AG08396 (cell line): ENCODE measurements around the gene POLDIP3.
A peak's percentile ranks its signal among the peaks of the same experiment; 100 is the strongest.
"Not testable (repeated sequence)": the region's sequence is repeated elsewhere in the genome, so short reads cannot be mapped to it uniquely, and the experiment has no call there.

Source experiments
- DNase-seq: peaks from one replicate; pipeline ENCODE4 v3.0.0; 2012; ENCODE audit warnings: low spot score, mixed read lengths

Gene POLDIP3

DNA sequence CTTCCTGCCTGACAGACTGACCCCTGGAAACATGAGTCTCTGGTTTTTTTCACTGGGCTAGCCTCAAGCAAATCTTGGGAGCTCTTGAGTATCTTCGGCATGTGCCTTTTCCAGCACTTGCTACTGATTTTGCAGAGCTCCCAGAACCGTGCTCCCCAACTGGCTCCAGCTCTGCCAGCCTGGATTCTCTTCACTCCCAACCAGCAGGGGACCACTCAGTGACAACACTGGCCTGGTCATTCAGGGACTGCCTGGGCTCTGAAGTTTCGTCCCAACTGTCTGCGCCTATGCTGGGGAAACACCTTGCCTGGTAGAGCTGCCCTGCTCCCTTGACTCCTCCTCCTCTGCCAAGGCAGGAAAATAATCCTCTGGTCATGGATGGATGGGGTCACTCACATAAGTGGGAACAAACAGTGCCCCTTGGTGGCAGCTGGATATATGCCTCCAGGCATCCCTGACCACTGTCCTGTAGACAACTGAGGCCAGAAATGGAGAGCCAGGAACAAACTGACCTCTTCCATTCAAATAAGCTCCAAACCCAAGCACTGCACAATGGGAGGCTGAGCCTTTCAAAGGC is 30.2 kb downstream of the POLDIP3 start:
- DNase-seq = no peak

- DNase-seq = no peak
Observed at GRCh38 chr22:42582987-42583386, 31.7 kb downstream of the POLDIP3 start.

DNA sequence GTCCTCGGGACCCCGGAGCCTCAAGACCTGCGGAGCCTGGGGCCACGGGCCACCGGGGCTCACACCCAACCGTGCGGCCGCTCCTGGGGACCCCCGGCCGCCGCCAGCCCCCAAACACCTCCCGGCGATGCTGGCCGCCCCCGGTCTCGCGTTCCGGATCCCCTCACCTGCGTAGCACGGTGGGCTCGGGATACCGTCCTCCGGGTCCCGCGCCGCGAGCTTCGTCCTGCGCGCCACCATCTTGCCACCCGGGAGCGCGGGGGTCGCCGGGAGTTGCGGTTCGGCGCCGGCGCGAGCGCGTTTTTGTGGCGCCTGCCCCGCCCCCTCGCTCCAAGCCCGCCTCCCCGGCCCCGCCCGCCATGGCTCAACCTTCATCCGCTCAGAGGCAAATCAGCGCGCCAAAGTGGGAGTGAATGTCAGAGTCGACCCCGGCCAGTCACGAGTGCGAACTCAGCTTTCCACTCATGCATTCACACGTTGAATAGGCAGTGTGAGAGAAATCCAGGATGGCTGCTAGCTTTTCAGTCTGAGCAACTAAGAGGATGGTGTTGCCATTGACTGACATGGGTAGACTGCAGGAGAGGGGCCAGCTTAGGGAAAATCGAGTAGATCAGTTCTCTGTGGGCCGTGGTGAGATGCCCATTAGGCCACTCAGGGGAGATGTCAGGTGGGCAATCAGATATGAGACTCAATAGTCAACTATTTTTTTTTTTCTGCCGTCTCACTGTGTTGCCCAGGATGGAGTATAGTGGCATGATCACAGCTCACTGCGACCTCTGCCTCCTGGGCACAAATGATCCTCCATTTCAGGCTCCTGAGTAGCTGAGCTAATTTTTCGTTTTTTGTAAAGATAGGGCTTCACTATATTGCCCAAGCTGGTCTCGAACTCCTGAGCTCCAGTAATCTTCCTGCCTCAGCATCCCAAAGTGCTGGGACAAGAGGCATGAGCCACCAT is 32.6 kb downstream of the POLDIP3 start:
- peak; percentile 91 for DNase-seq

DNA sequence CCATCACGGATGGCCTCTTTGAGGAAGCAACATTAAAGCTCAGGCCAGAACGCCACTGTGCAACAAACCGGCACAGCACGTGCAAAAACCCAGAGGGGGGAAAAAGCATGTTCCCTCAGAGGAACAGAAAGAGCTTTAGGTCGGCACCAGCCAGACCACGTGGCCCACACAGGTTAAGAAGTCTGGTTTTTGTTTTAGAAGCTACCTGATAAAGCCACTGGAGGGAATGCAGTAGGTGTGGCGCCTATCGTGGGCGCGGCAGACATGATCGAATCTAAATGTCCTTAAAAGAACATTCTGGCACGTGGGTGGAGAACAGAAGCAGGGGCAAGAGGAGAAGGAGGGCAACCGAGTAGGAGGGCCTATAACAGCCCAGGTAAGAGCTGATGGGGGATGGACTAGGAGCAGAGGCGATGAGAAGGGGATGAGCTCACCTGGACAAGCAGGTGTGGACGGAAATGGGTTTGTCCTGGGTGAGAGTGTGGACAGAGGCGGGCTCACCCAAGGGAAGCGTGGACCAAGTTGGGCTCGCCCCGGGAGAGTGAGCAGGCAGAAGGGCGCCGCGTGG is 33.4 kb downstream of the POLDIP3 start:
- DNase-seq = not testable (repeated sequence)

- not testable (repeated sequence) for DNase-seq
Observed at GRCh38 chr22:42580040-42580439, 34.6 kb downstream of the POLDIP3 start.

DNA sequence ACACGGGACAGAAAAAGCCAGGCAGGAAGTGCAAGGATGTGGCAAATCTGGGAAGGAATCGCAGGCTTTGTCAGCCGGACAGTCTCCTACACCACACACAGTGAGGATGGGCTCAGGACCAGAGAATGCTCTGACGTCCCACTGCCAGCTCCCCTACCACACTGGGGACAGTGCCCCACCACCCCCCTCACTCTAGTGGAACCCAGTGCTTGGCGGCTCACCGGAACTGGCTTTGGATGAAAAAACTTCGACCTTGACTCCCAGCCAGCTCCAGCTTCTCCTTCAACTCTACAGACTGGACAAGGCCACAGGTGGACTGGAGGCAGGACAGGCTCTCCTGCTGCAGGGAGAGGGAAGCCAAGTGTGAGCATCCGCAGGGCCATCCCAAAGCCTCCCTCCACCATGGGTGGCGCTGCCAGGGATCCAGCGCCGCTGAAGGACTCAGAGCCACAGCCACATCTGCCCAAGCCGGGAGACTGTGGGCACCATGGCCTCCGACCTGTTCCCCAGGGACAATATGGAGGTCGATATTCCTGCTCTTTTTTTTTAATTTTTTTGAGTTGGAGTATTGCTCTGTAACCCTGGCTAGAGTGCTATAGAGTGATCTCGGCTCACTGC is 37.0 kb downstream of the POLDIP3 start:
- no peak for DNase-seq

DNA sequence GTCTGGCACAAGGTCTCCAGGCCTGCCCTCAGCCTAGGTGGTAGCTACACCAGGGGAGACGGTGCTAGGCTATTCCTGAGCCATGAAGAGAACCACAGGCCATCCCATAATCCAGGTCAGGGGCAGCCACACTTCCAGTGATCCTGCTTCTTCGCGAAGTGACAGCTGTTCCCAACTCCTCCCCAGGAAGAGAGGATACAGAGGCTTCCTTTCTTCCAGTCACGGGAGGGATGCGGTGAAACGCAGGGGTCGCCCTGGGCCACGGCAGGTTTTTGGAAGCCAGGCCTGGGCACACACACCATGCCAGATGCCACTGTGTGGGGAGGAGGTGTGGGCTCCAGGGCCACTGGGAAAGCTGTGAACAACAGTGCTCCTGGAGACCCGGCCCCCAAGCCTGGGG is 37.5 kb downstream of the POLDIP3 start:
- not testable (repeated sequence) for DNase-seq

- not testable (repeated sequence) for DNase-seq
Observed at GRCh38 chr22:42575996-42576574, 38.6 kb downstream of the POLDIP3 start.

DNA sequence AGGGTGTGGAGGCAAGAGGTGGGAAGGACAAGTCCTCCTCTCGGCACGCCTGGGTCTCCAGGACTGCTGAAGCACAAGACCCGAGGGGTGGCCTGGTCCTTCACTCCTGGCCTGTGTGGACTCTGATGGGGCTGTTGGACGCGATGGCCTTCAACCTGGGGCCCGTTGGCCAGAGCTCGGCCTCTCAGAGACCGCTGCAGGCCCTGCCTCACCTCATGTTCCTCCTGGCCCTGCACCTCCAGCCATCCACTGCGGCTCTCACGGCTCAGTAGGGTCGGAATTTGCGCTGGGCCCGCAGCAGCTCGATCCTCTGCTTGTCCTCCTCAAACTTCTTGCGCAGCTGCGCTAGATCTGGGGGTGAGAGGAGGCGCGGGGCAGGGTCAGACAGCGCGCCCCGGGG is 40.2 kb downstream of the POLDIP3 start:
- DNase-seq = not testable (repeated sequence)

DNA sequence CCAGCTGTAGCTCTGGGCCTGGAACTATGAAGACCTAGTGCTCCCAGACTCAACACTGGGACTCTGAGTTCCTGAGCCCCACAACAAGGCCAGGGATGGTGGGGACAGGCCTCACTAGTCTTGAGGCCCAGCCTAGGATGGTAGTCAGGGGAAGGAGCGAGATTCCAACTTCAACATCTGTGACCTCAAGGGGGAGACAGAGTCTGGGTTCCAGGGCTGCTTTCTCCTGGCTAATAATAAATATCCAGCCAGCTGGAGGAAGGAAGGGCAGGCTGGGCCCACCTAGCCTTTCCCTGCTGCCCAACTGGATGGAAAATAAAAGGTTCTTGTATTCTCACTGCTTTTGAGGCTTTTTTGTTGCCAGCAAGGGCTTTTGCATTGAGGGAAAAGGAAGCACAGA is 40.6 kb downstream of the POLDIP3 start:
- DNase-seq = not testable (repeated sequence)

GRCh38 chr22:42571068-42571467 is 43.6 kb downstream of the POLDIP3 start:
- not testable (repeated sequence) for DNase-seq

DNA sequence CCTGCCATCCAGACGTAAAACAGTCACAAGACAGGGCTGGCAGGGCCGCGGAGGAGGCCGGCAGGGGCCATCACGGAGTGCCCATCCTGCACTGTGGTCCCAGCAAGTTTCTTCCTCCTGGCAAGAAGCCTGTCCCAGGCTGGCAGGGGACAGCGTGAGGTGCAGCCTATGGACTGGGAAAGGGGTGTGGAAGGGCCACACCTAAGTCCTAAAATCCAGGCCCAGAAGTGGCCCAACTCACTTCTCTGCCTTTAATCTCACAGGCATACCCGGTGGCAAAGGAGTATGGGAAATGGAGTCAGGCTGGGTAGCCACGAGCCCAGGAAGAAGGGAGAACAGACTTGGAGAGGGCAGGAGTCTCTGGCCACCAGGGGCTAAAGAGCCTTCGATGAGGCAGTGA is 44.1 kb downstream of the POLDIP3 start:
- DNase-seq = not testable (repeated sequence)

DNA sequence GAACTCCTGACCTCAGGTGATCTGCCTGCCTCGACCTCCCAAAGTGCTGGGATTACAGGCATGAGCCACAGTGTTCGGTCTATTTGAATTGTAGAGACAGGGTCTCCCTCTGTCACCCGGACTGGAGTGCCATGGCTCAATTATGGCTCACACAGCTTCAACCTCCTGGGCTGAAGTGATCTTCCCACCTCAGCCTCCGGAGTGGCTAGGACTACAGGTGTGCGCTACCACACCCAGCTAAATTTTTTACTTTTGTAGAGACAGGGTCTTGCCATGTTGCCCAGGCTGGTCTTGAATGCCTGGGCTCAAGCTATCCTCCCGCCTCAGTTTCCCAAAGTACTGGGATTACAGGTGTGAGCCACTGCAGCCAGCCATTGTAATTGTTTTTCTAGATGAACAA is 46.7 kb downstream of the POLDIP3 start:
- DNase-seq = not testable (repeated sequence)

GRCh38 chr22:42565956-42566355 is 48.7 kb downstream of the POLDIP3 start:
- no peak for DNase-seq

GRCh38 chr22:42564699-42565098 is 50.0 kb downstream of the POLDIP3 start:
- no peak for DNase-seq

DNA sequence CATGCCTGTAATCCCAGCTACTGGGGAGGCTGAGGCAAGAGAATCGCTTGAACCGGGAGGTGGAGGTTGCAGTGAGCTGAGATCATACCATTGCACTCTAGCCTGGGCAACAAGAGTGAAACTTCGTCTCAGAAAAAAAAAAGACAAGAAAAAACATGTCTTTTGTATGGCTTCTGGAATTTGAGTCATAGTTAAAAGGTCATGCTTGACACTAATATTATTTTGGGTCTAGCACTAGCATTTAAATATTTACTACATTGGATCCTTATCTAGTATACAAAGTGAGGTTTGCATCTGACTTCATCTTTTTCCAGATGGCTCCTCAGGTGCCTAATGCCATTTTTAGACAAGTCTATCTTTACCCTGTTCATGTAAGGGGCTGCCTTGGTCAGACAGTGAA is 50.7 kb downstream of the POLDIP3 start:
- DNase-seq = not testable (repeated sequence)

- no peak for DNase-seq
Observed at GRCh38 chr22:42562684-42563083, 52.0 kb downstream of the POLDIP3 start.

- no peak for DNase-seq
Observed at GRCh38 chr22:42562279-42562678, 52.4 kb downstream of the POLDIP3 start.

- no peak for DNase-seq
Observed at GRCh38 chr22:42561856-42562255, 52.8 kb downstream of the POLDIP3 start.

DNA sequence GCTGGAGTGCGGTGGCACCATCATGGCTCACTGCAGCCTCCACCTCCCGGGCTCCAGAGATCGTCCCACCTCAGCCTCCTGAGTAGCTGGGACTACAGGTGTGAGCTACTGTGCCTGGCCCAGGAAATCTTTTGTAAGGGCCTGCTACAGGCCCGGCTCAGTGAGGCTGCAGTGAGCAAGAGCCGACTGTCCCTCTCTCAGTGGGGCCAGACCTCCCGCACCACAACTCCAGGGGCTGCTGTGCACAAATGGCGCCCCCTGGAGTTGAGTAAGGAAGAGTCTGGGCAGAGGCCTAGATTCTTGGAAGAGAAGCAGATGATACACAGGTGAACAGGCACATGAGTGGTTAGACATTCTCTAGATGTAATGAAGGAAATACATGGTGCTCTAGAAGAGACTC is 53.9 kb downstream of the POLDIP3 start:
- no peak for DNase-seq

DNA sequence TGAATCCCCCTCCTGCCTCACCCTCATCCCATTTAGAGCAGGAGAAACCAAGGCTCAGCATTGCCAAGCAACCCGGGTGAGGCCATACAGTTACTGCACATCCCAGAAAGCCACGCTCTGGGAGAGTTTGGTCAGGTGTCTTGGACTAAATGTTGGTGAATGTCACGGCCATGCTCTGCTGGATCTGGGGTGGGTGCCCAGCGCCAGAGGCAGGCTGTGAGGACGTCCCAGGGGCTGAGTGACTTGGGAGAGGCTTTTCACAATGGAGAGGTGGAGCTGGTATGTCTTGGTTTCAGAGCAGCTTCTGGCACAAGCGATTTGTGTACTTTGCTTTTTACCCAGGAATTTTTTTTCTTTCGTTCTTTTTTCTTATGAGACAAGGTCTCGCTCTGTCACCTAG is 54.3 kb downstream of the POLDIP3 start:
- no peak for DNase-seq
